Peyer's patch (tissue), 4 donors: Measurements from ENCODE around the gene IFNA5.
A peak's percentile ranks its signal among the peaks of the same experiment; 100 is the strongest.

Experiments used
- CTCF ChIP-seq, 6 experiments: fragments of 450-650 bp in 4 of 6; fragments of 200-600 bp in 2 of 6; sonication (generic) in 1 of 6; IDR thresholded peaks; one replicate each; pipeline ENCODE4 v1.5.1; 2017 to 2019; ENCODE audit warnings: antibody characterized with exemption in 6 of 6, mild to moderate bottlenecking in 3 of 6, moderate library complexity in 1 of 6
- POLR2A ChIP-seq, 2 donors: fragments of 450-650 bp; IDR thresholded peaks; one replicate each; pipeline ENCODE4 v1.5.1; 2017; ENCODE audit warnings: antibody characterized with exemption in 2 of 2, mild to moderate bottlenecking in 2 of 2, moderate library complexity in 2 of 2

DNA sequence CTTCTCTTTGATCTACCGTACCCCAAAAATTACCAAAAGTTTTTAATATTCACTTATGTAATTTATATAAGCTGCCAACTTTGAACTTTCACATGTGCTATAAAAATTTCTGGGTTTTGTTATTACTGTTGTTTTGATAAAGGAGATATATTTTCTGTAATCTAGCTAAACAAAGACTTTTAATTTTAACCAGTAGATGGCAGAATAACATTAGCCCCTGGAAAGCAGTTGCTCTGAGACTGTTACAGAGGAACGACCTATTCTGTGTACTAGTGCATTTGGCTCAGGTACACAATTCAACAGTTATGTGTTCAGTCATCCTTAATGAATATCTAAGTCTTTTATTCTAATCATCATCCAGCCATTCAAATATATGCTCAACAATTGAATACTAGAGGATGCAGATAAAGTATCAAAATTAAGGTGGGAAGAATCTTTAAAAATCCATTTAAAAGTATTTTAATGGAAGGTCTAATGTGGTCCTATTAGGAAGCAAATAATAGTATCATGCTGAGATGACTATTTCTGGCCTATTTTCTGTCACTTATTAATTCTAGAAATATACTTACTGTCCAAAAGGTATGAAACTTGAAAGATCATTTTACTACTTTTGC, 21.5 kb upstream of the IFNA5 start:
- TF ChIP-seq CTCF (IDR thresholded peaks at IDR 0.05) (peak; percentile 28 to 77 (median 70)), POLR2A (IDR thresholded peaks at IDR 0.05) (no peak)
